GM12878 (cell line): ENCODE data around the gene TSPYL2. TPM values are rescaled to one million over a fixed set of nuclear protein-coding genes. Genes with fewer than 3 reads are reported as not detected.

Experiments used
- ATAC-seq: fragments of 200-7000 bp; cut with Tn5 transposase; 3 replicates; pipeline ENCODE4 v1.9.1; 2020; ENCODE audit warnings: mild to moderate bottlenecking, moderate library complexity
- BruUV-seq: library from RNA; stranded (reverse); fragments of 400-500 nt; replicated peaks from 2 replicates; lab custom pipeline; 2021; lab: Mats Ljungman, UMichigan
- CTCF ChIA-PET: fragments of 300-600 bp; sonication (Branson Sonifier 250); formaldehyde crosslinking; extraction: SDS; loops from one replicate; lab custom pipeline; 2021; ENCODE audit warnings: inconsistent platforms; lab: Yijun Ruan, JAX
- POLR2A ChIA-PET: fragments of 350-600 bp; formaldehyde crosslinking; extraction: SDS; loops from one replicate; lab custom pipeline; 2021; ENCODE audit warnings: inconsistent platforms; lab: Charles Lee
- RAD21 ChIA-PET: fragments of 300-600 bp; sonication (Branson Sonifier 250); formaldehyde crosslinking; loops from one replicate; lab custom pipeline; 2023; ENCODE audit warnings: antibody characterized with exemption; ENCODE audit not compliant: unreplicated experiment; lab: Charles Lee
- SMC1A ChIA-PET: fragments of 300-600 bp; sonication (Branson Sonifier 250); formaldehyde crosslinking; loops from one replicate; lab custom pipeline; 2023; ENCODE audit not compliant: unreplicated experiment, uncharacterized antibody; lab: Charles Lee
- DNase-seq: peaks from one replicate; pipeline ENCODE4 v3.0.0-alpha.2; 2011; ENCODE audit warnings: low read depth, low spot score
- FAIRE-seq: peaks from 3 replicates; lab custom pipeline; 2011; peaks lifted over from hg19 to GRCh38; lab: Jason Lieb, UNC
- H2AFZ ChIP-seq: 2 replicates; pipeline ENCODE4 v1.6.0; 2011; ENCODE audit warnings: low read depth, low read length, control low read depth; ENCODE audit not compliant: control insufficient read depth
- H3K27ac ChIP-seq: 2 replicates; pipeline ENCODE4 v1.5.1; 2011; ENCODE audit warnings: control low read depth; ENCODE audit not compliant: control insufficient read depth, insufficient read depth
- H3K27me3 ChIP-seq, 2 experiments: replicated peaks in 1 of 2; 2 replicates each; pipeline versions ENCODE4 v1.6.0 to v1.6.1; 2011; ENCODE audit warnings: low read length in 1 of 2; ENCODE audit not compliant: control insufficient read depth in 2 of 2, insufficient read depth in 2 of 2
- H3K36me3 ChIP-seq, 2 experiments: 2 replicates each; pipeline ENCODE4 v1.5.1; 2011; ENCODE audit warnings: low read length in 1 of 2; ENCODE audit not compliant: control insufficient read depth in 2 of 2, insufficient read depth in 2 of 2
- H3K4me1 ChIP-seq: 2 replicates; pipeline ENCODE4 v1.6.1; 2011; ENCODE audit warnings: mild to moderate bottlenecking, low read length, moderate library complexity, mixed read lengths; ENCODE audit not compliant: control insufficient read depth, insufficient read depth
- H3K4me2 ChIP-seq: 2 replicates; pipeline ENCODE4 v1.6.0; 2011; ENCODE audit warnings: control low read depth; ENCODE audit not compliant: control insufficient read depth, insufficient read depth
- H3K4me3 ChIP-seq: fragments of 200-600 bp; sonication (generic); 2 replicates; pipeline ENCODE4 v1.5.1; 2016
- H3K79me2 ChIP-seq: 2 replicates; pipeline ENCODE4 v1.6.0; 2011; ENCODE audit warnings: low read length; ENCODE audit not compliant: control insufficient read depth, insufficient read depth
- H3K9ac ChIP-seq: 2 replicates; pipeline ENCODE4 v1.8.0; 2011; ENCODE audit warnings: low read length, control low read depth, mixed read lengths; ENCODE audit not compliant: control insufficient read depth, insufficient read depth
- H3K9me3 ChIP-seq: replicated peaks from 3 replicates; pipeline ENCODE4 v1.5.1; 2011; ENCODE audit warnings: mild to moderate bottlenecking, low read length; ENCODE audit not compliant: control insufficient read depth, insufficient read depth
- H4K20me1 ChIP-seq: 2 replicates; pipeline ENCODE4 v1.6.0; 2011; ENCODE audit not compliant: control insufficient read depth, insufficient read depth
- BHLHE40 ChIP-seq, 2 experiments: fragments of 450-650 bp in 1 of 2; IDR thresholded peaks; 2 replicates each; pipeline ENCODE4 v1.6.1; 2011 to 2017; ENCODE audit warnings: low read depth in 2 of 2, borderline replicate concordance in 1 of 2, improper control_type of control experiment in 1 of 2, low read length in 1 of 2, mild to moderate bottlenecking in 1 of 2
- BRCA1 ChIP-seq: IDR thresholded peaks from 2 replicates; pipeline ENCODE4 v1.6.1; 2011; ENCODE audit warnings: low read depth, low read length, improper control_type of control experiment
- CBX3 ChIP-seq: fragments of 200-600 bp; sonication (generic); IDR thresholded peaks from 2 replicates; pipeline ENCODE4 v1.6.1; 2016; ENCODE audit warnings: low read depth, borderline replicate concordance
- CEBPB ChIP-seq, 2 experiments: fragments of 150-350 bp in 1 of 2; IDR thresholded peaks; 2 replicates each; pipeline ENCODE4 v1.6.1; 2012 to 2014; ENCODE audit warnings: low read depth in 2 of 2, low read length in 2 of 2, borderline replicate concordance in 1 of 2, inconsistent platforms in 1 of 2
- CHD1 ChIP-seq: IDR thresholded peaks from 2 replicates; pipeline ENCODE4 v1.6.1; 2012; ENCODE audit warnings: low read depth, low read length, improper control_type of control experiment
- CHD2 ChIP-seq: IDR thresholded peaks from 2 replicates; pipeline ENCODE4 v1.6.1; 2011; ENCODE audit warnings: low read depth, low read length, improper control_type of control experiment, borderline replicate concordance
- EZH2 ChIP-seq: IDR thresholded peaks from 2 replicates; pipeline ENCODE4 v1.6.1; 2012; ENCODE audit warnings: low read depth, mild to moderate bottlenecking, control low read depth, inconsistent platforms, low read length, borderline replicate concordance; ENCODE audit not compliant: control insufficient read depth
- MEF2A ChIP-seq: IDR thresholded peaks from 2 replicates; pipeline ENCODE4 v1.6.1; 2011; ENCODE audit warnings: low read depth, mild to moderate bottlenecking, low read length, moderate library complexity; ENCODE audit not compliant: insufficient read depth
- MYC ChIP-seq: IDR thresholded peaks from 2 replicates; pipeline ENCODE4 v1.6.1; 2011; ENCODE audit warnings: mild to moderate bottlenecking, low read length, moderate library complexity, inconsistent platforms; ENCODE audit not compliant: insufficient read depth, insufficient replicate concordance, insufficient read length, severe bottlenecking
- NFIC ChIP-seq: IDR thresholded peaks from 2 replicates; pipeline ENCODE4 v1.6.1; 2012; ENCODE audit warnings: low read depth, mild to moderate bottlenecking, inconsistent platforms, low read length, moderate library complexity
- NRF1 ChIP-seq: conservative IDR thresholded peaks from 2 replicates; pipeline ENCODE4 v1.6.1; 2011; ENCODE audit warnings: mild to moderate bottlenecking, low read depth, low read length, improper control_type of control experiment
- RFX5 ChIP-seq: IDR thresholded peaks from 2 replicates; pipeline ENCODE4 v1.6.1; 2011; ENCODE audit warnings: low read depth, low read length, improper control_type of control experiment
- SMC3 ChIP-seq: IDR thresholded peaks from 2 replicates; pipeline ENCODE4 v1.6.1; 2011; ENCODE audit warnings: low read length, improper control_type of control experiment, borderline replicate concordance
- SRF ChIP-seq, 2 experiments: IDR thresholded peaks; 2 replicates each; pipeline ENCODE4 v1.6.1; 2011; ENCODE audit warnings: low read depth in 2 of 2, low read length in 2 of 2, mild to moderate bottlenecking in 1 of 2, moderate library complexity in 1 of 2
- YBX1 ChIP-seq: fragments of 450-650 bp; IDR thresholded peaks from 2 replicates; pipeline ENCODE4 v1.6.1; 2016; ENCODE audit warnings: antibody characterized with exemption
- ZZZ3 ChIP-seq: IDR thresholded peaks from 2 replicates; pipeline ENCODE4 v1.6.1; 2011; ENCODE audit warnings: low read depth; ENCODE audit not compliant: control insufficient read depth, insufficient read length
- WGBS: methylation state at CpG from one replicate; pipeline ENCODE4 v1.1.6; 2016; ENCODE audit warnings: low lambda C conversion rate; ENCODE audit not compliant: insufficient replicate concordance, insufficient coverage; ENCODE audit errors: missing lambda C conversion rate; 5-methylcytosine and 5-hydroxymethylcytosine counted together
- in situ Hi-C: fragments of 300-500 bp; cut with MboI; formaldehyde crosslinking; loops from 9 replicates; pipeline ENCODE4 v1.14.3; 2018; ENCODE audit warnings: mixed read lengths
- intact Hi-C: fragments of 100-400 bp; cut with micrococcal nuclease; formaldehyde crosslinking; loops from one replicate; pipeline ENCODE4 v1.14.2; 2022; ENCODE audit not compliant: unreplicated experiment
- polyA plus RNA-seq, 11 experiments: library from polyadenylated mRNA; depleted of rRNA in 4 of 11; unstranded in 6 of 11; stranded (reverse) in 5 of 11; fragments of >200 nt; fragmentation: Nextera tagmentation in 4 of 11; fragmentation: Illumina TruSeq in 1 of 11; extraction: Ambion mirVana in 4 of 11; extraction: Trizol in 1 of 11; gene quantifications; 1 replicate in 1 of 11; 2 replicates in 10 of 11; pipeline versions ENCODE4 v1.2.1 to v1.2.3, GENCODE V29; 2011 to 2016; ENCODE audit warnings: inconsistent platforms in 2 of 11, missing spikeins in 2 of 11, low read depth in 1 of 11
- total RNA-seq, 4 experiments: library from RNA; depleted of rRNA in 3 of 4; stranded (reverse); fragments of >200 nt in 3 of 4; fragmentation: Illumina TruSeq in 1 of 4; extraction: Trizol in 1 of 4; gene quantifications; 2 replicates each; pipeline versions ENCODE4 v1.2.1 to v1.2.3, GENCODE V29; 2013 to 2021
- TF ChIP-seq, protein P1 (sequence below): fragments of 450-650 bp; IDR thresholded peaks from 2 replicates; pipeline ENCODE4 v1.6.1; 2017; ENCODE audit warnings: mild to moderate bottlenecking
- TF ChIP-seq, protein P2 (sequence below): fragments of 450-650 bp; IDR thresholded peaks from 2 replicates; pipeline ENCODE4 v1.6.1; 2018; ENCODE audit warnings: borderline replicate concordance, mild to moderate bottlenecking; ENCODE audit not compliant: partially characterized antibody

The TSPYL2 gene
- total and polyA plus RNA-seq, 10 of the 15 experiments (the other 5 are each of a cell fraction or from before 2014, with no cell fraction given), result 0.53 to 24.6 (median 14.5) TPM

DNA sequence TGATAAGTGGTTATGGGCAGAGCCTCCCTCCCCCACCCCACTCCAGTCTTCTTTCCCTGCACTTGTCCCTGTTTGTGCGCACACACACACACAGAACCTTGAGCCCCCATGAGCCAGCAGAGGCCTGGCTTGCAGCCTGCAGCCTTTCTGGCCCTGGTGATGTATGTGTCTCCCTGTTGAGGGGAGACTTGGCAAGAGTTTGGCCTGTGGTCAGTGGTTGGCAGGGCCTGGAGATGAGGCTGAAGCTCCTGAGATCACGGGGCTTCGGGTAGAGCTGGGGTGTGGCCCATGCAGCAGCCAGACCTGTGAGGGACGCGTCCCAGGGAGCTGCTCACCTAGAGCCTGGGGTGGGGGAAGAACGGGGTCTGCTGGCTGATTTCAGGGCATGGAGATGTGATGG is 31.3 kb upstream of the TSPYL2 start:
- no peaks in the 10 kb centered on the region for H4K20me1 ChIP-seq
- no peak for FAIRE-seq
- no peaks in the 10 kb centered on the region for H3K9me3 ChIP-seq
- no peaks in the 10 kb centered on the region for H3K36me3 ChIP-seq
- ChIA-PET SMC1A (no interaction called here), CTCF (no interaction called here), POLR2A (no interaction called here), RAD21 (no interaction called here)
- no TSS peak for BruUV-seq
- H3K9ac ChIP-seq, result no peak overlapping the region
- no peak overlapping the region for H3K27ac ChIP-seq
- H3K4me1 ChIP-seq, result no peaks in the 10 kb centered on the region
- no peak overlapping the region for H2AFZ ChIP-seq
- no peaks in the 10 kb centered on the region for H3K79me2 ChIP-seq
- H3K27me3 ChIP-seq, result no peaks in the 10 kb centered on the region
- intact Hi-C loops (no loop called here), in situ Hi-C loops (no loop called here)
- no peak overlapping the region for H3K4me2 ChIP-seq
- H3K4me3 ChIP-seq, result no peak overlapping the region
- DNase-seq, result no peak
- ATAC-seq, result no peak
- TF ChIP-seq, protein P1, sequence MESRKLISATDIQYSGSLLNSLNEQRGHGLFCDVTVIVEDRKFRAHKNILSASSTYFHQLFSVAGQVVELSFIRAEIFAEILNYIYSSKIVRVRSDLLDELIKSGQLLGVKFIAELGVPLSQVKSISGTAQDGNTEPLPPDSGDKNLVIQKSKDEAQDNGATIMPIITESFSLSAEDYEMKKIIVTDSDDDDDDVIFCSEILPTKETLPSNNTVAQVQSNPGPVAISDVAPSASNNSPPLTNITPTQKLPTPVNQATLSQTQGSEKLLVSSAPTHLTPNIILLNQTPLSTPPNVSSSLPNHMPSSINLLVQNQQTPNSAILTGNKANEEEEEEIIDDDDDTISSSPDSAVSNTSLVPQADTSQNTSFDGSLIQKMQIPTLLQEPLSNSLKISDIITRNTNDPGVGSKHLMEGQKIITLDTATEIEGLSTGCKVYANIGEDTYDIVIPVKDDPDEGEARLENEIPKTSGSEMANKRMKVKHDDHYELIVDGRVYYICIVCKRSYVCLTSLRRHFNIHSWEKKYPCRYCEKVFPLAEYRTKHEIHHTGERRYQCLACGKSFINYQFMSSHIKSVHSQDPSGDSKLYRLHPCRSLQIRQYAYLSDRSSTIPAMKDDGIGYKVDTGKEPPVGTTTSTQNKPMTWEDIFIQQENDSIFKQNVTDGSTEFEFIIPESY, result no peak
- TF ChIP-seq SMC3, result no peak
- no peak for TF ChIP-seq CEBPB (IDR thresholded peaks at IDR 0.05; ENCODE audit: borderline replicate concordance in 1 of 2, low read depth in 2 of 2, low read length in 2 of 2)
- TF ChIP-seq CHD1, result no peak
- TF ChIP-seq NRF1, result no peak
- TF ChIP-seq EZH2, result no peak
- TF ChIP-seq NFIC, result no peak
- no peak for TF ChIP-seq BRCA1
- no peak for TF ChIP-seq CBX3
- no peak for TF ChIP-seq SRF (IDR thresholded peaks at IDR 0.05; ENCODE audit: low read depth in 2 of 2, low read length in 2 of 2)
- no peak for TF ChIP-seq RFX5
- TF ChIP-seq MYC, result no peak
- no peak for TF ChIP-seq YBX1
- TF ChIP-seq ZZZ3, result no peak
- TF ChIP-seq, protein P2, sequence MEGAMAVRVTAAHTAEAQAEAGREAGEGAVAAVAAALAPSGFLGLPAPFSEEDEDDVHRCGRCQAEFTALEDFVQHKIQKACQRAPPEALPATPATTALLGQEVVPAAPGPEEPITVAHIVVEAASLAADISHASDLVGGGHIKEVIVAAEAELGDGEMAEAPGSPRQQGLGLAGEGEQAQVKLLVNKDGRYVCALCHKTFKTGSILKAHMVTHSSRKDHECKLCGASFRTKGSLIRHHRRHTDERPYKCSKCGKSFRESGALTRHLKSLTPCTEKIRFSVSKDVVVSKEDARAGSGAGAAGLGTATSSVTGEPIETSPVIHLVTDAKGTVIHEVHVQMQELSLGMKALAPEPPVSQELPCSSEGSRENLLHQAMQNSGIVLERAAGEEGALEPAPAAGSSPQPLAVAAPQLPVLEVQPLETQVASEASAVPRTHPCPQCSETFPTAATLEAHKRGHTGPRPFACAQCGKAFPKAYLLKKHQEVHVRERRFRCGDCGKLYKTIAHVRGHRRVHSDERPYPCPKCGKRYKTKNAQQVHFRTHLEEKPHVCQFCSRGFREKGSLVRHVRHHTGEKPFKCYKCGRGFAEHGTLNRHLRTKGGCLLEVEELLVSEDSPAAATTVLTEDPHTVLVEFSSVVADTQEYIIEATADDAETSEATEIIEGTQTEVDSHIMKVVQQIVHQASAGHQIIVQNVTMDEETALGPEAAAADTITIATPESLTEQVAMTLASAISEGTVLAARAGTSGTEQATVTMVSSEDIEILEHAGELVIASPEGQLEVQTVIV, result no peak
- TF ChIP-seq CHD2, result no peak
- TF ChIP-seq MEF2A, result no peak
- TF ChIP-seq BHLHE40 (IDR thresholded peaks at IDR 0.05; ENCODE audit: borderline replicate concordance in 1 of 2, low read depth in 2 of 2, low read length in 1 of 2), result no peak
- WGBS, result 48% methylated on average over 6 of the region's 6 CpGs
